ENCODE results near the gene IFITM10. TPM values are rescaled to one million over a fixed set of nuclear protein-coding genes. Genes with fewer than 3 reads are reported as not detected.
"Not testable (repeated sequence)": the region's sequence is repeated elsewhere in the genome, so short reads cannot be mapped to it uniquely, and the experiment has no call there.

Gene IFITM10
- polyA plus RNA-seq, 2 donors = 0.73 to 1.1 TPM

- 46 to 50% methylated on average over 19 to 20 of the region's 20 CpGs for WGBS, 2 donors
- Histone ChIP-seq H3K9me3 (ENCODE audit: control insufficient read depth in 2 of 2, insufficient read depth in 1 of 2, low read depth in 1 of 2, low read length in 1 of 2) (no peaks in the 10 kb centered on the region), H3K4me1 (ENCODE audit: control insufficient read depth in 2 of 2, insufficient read depth in 2 of 2, low read length in 1 of 2) (peaks cover 0 to 4% of the 10 kb centered on the region in 2 donors), H3K27ac (ENCODE audit: low read depth in 2 of 2, low read length in 1 of 2) (no peak overlapping the region), H3K36me3 (ENCODE audit: control insufficient read depth in 2 of 2, insufficient read depth in 2 of 2, low read length in 1 of 2) (no peaks in the 10 kb centered on the region), H3K4me3 (ENCODE audit: low read depth in 1 of 2, low read length in 2 of 2) (no peak overlapping the region), H3K27me3 (ENCODE audit: control insufficient read depth in 1 of 2, insufficient read depth in 2 of 2, low read length in 2 of 2) (no peaks in the 10 kb centered on the region)
Observed at GRCh38 chr11:1692708-1693326, 57.6 kb downstream of the IFITM10 start.

GRCh38 chr11:1691878-1692707 is 58.3 kb downstream of the IFITM10 start:
- Histone ChIP-seq H3K4me1 (ENCODE audit: control insufficient read depth in 2 of 2, insufficient read depth in 2 of 2, low read length in 1 of 2) (peaks cover 0 to 4% of the 10 kb centered on the region in 2 donors), H3K9me3 (ENCODE audit: control insufficient read depth in 2 of 2, insufficient read depth in 1 of 2, low read depth in 1 of 2, low read length in 1 of 2) (no peaks in the 10 kb centered on the region), H3K27ac (ENCODE audit: low read depth in 2 of 2, low read length in 1 of 2) (no peak overlapping the region), H3K36me3 (ENCODE audit: control insufficient read depth in 2 of 2, insufficient read depth in 2 of 2, low read length in 1 of 2) (no peaks in the 10 kb centered on the region), H3K27me3 (ENCODE audit: control insufficient read depth in 1 of 2, insufficient read depth in 2 of 2, low read length in 2 of 2) (no peaks in the 10 kb centered on the region), H3K4me3 (ENCODE audit: low read depth in 1 of 2, low read length in 2 of 2) (no peak overlapping the region)
- 70 to 82% methylated on average over 16 of the region's 16 CpGs for WGBS, 2 donors

- H3K4me1 ChIP-seq (ENCODE audit: control insufficient read depth in 2 of 2, insufficient read depth in 2 of 2, low read length in 1 of 2) = peaks cover 0 to 4% of the 10 kb centered on the region in 2 donors
- 64 to 82% methylated on average over 16 of the region's 16 CpGs for WGBS, 2 donors
- H3K27ac ChIP-seq (ENCODE audit: low read depth in 2 of 2, low read length in 1 of 2) = no peak overlapping the region
Observed at GRCh38 chr11:1691026-1691877, 59.1 kb downstream of the IFITM10 start.

GRCh38 chr11:1690167-1691025 is 60.0 kb downstream of the IFITM10 start:
- no peak overlapping the region for H3K27ac ChIP-seq (ENCODE audit: low read depth in 2 of 2, low read length in 1 of 2)
- no peaks in the 10 kb centered on the region for H3K9me3 ChIP-seq (ENCODE audit: control insufficient read depth in 2 of 2, insufficient read depth in 1 of 2, low read depth in 1 of 2, low read length in 1 of 2)
- WGBS, 2 donors = 69 to 72% methylated on average over 22 of the region's 22 CpGs
- no peaks in the 10 kb centered on the region for H3K36me3 ChIP-seq (ENCODE audit: control insufficient read depth in 2 of 2, insufficient read depth in 2 of 2, low read length in 1 of 2)
- no peaks in the 10 kb centered on the region for H3K27me3 ChIP-seq (ENCODE audit: control insufficient read depth in 1 of 2, insufficient read depth in 2 of 2, low read length in 2 of 2)
- peaks cover 0 to 4% of the 10 kb centered on the region in 2 donors for H3K4me1 ChIP-seq (ENCODE audit: control insufficient read depth in 2 of 2, insufficient read depth in 2 of 2, low read length in 1 of 2)
- H3K4me3 ChIP-seq (ENCODE audit: low read depth in 1 of 2, low read length in 2 of 2) = no peak overlapping the region

More at GRCh38 chr11:1691026-1691877, 59.1 kb downstream of the IFITM10 start:
- H3K4me3 ChIP-seq (ENCODE audit: low read depth in 1 of 2, low read length in 2 of 2) = no peak overlapping the region
- no peaks in the 10 kb centered on the region for H3K9me3 ChIP-seq (ENCODE audit: control insufficient read depth in 2 of 2, insufficient read depth in 1 of 2, low read depth in 1 of 2, low read length in 1 of 2)
- H3K36me3 ChIP-seq (ENCODE audit: control insufficient read depth in 2 of 2, insufficient read depth in 2 of 2, low read length in 1 of 2) = no peaks in the 10 kb centered on the region
- no peaks in the 10 kb centered on the region for H3K27me3 ChIP-seq (ENCODE audit: control insufficient read depth in 1 of 2, insufficient read depth in 2 of 2, low read length in 2 of 2)

GRCh38 chr11:1689250-1690166 is 60.9 kb downstream of the IFITM10 start:
- not testable (repeated sequence) for H3K4me3 ChIP-seq (ENCODE audit: low read depth in 1 of 2, low read length in 2 of 2); H3K27ac ChIP-seq (ENCODE audit: low read depth in 2 of 2, low read length in 1 of 2)
- WGBS, 2 donors = 50 to 52% methylated on average over 24 to 32 of the region's 32 CpGs

GRCh38 chr11:1688336-1688947 is 62.0 kb downstream of the IFITM10 start:
- H3K27me3 ChIP-seq (ENCODE audit: control insufficient read depth in 1 of 2, insufficient read depth in 2 of 2, low read length in 2 of 2); H3K4me1 ChIP-seq (ENCODE audit: control insufficient read depth in 2 of 2, insufficient read depth in 2 of 2, low read length in 1 of 2); H3K4me3 ChIP-seq (ENCODE audit: low read depth in 1 of 2, low read length in 2 of 2); H3K9me3 ChIP-seq (ENCODE audit: control insufficient read depth in 2 of 2, insufficient read depth in 1 of 2, low read depth in 1 of 2, low read length in 1 of 2); H3K36me3 ChIP-seq (ENCODE audit: control insufficient read depth in 2 of 2, insufficient read depth in 2 of 2, low read length in 1 of 2); H3K27ac ChIP-seq (ENCODE audit: low read depth in 2 of 2, low read length in 1 of 2): not testable (repeated sequence)
- 72 to 77% methylated on average over 19 of the region's 19 CpGs for WGBS, 2 donors

More at GRCh38 chr11:1689250-1690166, 60.9 kb downstream of the IFITM10 start:
- H3K9me3 ChIP-seq (ENCODE audit: control insufficient read depth in 2 of 2, insufficient read depth in 1 of 2, low read depth in 1 of 2, low read length in 1 of 2); H3K4me1 ChIP-seq (ENCODE audit: control insufficient read depth in 2 of 2, insufficient read depth in 2 of 2, low read length in 1 of 2); H3K27me3 ChIP-seq (ENCODE audit: control insufficient read depth in 1 of 2, insufficient read depth in 2 of 2, low read length in 2 of 2); H3K36me3 ChIP-seq (ENCODE audit: control insufficient read depth in 2 of 2, insufficient read depth in 2 of 2, low read length in 1 of 2): not testable (repeated sequence)

GRCh38 chr11:1686220-1686619 is 64.2 kb downstream of the IFITM10 start:
- not testable (repeated sequence) for H3K27ac ChIP-seq (ENCODE audit: low read depth in 2 of 2, low read length in 1 of 2); H3K36me3 ChIP-seq (ENCODE audit: control insufficient read depth in 2 of 2, insufficient read depth in 2 of 2, low read length in 1 of 2); H3K4me3 ChIP-seq (ENCODE audit: low read depth in 1 of 2, low read length in 2 of 2); H3K27me3 ChIP-seq (ENCODE audit: control insufficient read depth in 1 of 2, insufficient read depth in 2 of 2, low read length in 2 of 2); H3K4me1 ChIP-seq (ENCODE audit: control insufficient read depth in 2 of 2, insufficient read depth in 2 of 2, low read length in 1 of 2); H3K9me3 ChIP-seq (ENCODE audit: control insufficient read depth in 2 of 2, insufficient read depth in 1 of 2, low read depth in 1 of 2, low read length in 1 of 2)
- 74 to 81% methylated on average over 12 of the region's 15 CpGs for WGBS, 2 donors
